GM19240 (cell line): Measurements from ENCODE around the gene MCM9.

Experiments
- DNase-seq: peaks from one replicate; pipeline ENCODE4 v3.0.0; 2011; ENCODE audit warnings: low spot score; ENCODE audit not compliant: insufficient read length

The MCM9 gene

DNA sequence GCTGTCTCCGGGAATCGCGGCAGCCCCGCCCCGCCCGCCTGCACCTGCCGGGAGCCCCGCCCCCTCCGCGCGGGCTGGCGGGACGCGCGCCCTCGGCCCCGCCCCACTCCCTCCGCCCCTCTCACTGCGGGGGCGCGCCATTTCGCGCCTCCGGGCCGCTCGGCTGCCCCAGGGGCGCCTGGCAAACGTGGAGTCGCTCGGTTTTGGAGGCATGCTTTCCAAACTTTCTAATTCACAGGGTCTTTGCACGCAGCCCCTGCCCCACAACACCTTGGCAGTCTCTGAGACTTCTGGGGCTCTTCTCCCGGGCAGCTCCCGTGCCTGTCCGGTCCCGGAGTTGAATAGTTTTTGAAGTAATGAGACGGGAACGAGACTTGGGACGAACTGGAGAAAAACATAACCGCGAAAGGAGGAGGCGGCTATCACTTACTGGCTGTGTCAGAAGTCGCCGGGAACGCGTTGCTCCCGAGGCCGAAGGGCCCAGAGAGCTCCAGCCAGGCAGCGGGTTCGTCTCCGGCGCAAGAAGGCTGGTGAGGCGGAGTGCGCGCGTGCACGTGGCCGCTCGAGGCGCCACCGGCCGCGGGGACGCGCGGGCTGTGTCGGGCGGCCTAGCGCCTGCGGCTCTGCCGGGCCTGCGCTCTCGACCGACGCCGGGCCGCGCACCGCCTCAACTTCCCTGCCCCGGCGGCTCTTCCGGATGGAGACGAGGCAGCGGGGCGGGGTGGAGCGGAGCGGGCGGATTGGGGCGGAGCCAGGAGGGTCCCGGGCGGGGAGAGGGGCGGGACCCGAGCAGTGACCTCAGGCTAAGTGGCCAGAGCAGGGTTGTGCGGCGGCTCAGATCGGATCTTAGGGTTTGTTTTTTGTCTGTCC, at the start of gene MCM9:
Gene MCM9 (minus strand): TSS at position 699 of the 870 bp plus-strand sequence. CDS start 3,436 bp downstream, outside the sequence.
- peak; percentile 88 for DNase-seq

DNA sequence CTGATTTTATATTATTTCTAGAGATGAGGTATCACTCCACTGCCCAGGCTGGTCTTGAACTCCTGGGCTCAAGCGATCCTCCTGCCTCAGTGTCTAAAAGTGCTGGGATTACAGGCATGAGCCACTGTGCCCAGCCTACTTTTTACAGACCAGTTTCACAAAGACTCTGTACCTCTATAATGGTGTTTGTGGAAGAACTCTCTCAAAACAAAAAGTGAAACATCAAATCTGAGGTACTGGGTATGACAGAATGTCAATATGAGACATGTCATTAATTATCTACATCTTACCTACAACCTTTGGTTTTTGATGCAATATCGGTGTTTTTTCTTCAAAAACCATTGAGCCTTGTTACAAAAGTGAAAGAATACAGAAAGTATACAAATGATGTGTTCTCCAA, 49.4 kb upstream of the MCM9 start:
- no peak for DNase-seq

DNA sequence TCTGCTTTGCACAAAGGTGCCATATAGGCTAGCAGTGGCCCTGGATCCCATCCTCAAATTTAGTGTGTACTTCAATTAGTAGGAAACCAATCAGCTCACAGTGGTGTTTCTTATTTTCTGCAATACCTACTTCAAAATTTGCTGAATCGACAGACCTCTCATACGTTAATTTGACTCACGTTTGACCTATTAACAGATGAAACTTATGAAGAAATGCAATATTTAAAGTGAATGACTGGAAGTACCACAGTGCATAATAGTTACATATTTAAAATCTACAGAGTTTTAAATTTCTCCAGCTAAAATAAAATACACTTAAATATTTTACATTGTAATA, 47.6 kb upstream of the MCM9 start:
- DNase-seq, result no peak

DNA sequence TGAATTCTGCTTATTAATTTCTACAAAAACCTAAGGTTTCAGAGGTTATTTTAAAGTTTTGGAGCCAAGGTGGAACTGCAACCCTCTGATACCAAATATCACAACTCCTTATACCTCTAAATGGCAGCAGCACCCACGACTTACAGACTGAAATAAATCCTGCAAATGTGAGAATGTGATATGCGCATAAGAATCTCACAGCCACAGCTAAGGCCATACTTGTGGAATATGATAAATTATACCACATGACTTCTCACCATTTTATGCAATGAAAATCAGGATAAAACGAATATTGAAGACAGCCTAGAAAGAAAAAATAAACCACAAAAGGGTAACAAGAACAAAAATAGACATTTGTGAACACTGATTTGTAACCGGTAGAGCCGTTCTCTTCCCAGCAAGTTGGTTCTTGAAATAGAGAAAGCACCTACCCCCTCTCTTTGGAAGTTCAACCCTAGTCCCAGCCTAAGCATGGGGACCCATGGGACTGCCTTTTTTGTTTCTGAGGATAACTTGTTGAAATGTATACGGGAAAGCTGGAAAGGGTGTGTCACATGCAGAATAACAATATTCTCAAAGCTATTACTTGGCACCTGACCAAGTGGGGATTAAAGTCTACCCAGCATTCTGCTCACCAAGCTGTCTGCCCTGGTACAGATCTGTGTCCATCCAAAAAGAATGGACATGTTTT, 47.1 kb upstream of the MCM9 start:
- DNase-seq, result no peak

DNA sequence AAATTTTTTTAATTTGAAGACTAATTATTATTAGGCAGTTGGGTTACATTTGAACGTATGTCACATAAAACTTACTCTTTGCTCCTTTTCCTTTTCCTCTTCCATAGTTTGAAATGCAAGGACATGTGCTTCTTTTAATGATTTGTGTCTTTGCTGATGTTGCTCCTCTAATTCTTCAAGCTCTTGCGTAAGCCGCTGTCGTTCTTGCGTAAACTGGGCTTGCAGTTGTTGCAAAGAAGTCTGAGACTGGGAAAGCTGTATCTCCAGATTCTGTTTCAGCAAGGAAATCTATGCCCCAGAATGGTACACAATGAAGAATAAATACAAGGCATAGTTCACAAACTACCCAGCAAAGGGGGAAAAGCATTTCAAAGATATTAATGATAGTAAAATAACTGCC, 45.1 kb upstream of the MCM9 start:
- no peak for DNase-seq

DNA sequence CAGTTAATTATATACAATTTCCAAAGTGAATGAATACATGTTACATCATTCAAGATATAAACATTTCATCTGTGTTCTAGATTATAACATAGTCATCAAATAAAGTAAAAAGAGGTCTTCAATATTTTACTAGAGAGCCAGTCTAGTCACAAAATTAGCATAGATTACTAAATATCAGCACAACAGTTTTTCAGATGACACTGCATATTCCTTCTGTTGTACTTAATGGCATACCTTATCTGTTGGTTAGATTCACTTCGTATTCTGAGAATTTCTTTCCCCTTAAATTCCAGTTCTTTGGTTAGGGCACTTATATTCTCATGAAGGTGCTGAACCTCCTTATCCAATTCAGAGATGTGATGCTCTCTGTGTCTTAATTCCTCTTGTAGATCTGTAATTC, 39.8 kb upstream of the MCM9 start:
- no peak for DNase-seq

DNA sequence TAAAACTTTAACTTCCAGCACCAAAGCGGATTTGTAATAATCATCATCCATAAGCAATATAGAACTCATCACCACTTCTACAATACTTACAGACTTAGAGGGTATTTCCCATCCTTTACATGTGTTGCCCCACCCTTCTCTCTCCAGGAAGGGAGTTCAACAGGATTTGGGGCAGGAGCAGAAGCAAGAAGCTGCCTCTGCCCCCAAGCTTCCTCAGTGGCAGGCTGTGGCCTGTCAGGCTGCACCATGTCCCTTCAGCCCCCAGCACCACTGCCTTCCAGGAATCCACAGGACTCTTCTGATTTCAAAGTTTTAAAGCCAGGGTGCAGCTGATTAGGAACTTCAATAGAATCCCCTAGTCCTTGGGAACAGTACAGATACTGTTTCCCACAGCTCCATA, 36.7 kb upstream of the MCM9 start:
- no peak for DNase-seq

DNA sequence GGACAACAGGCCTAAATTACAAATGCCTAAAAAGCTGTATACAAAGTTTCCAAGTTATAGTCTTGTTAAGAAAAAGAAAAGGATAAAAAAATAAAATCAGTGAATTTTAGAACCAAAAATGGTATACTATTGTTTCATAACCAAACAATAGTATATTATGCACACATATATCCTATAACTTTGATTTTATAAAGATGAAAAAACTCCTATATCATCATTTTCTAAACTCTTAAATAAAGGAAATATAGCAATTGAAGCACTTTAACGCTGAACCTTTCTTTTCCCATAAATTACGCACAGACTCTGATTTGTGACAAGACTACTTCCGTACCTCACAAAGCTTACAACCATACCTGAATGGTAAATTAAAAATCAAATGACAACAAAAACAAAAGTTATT, 35.9 kb upstream of the MCM9 start:
- no peak for DNase-seq

DNA sequence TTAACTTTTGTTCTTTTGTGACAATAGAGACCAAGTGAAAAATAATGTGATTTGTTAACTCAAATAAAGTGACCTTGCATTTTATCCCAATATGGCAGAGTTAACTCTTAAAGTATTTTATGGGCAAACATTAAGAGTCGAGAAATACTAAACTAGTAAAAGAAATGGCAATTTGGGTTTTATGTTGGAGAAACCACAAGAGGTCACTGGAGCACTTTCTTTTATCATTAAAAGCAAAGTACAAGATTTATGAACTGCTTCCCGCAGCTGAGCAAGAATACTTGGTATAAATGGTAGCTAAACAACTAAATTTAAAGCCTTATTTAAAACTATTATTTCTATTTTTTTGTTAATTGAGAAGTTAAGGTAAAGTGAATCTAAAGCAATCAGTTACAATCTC, 33.5 kb upstream of the MCM9 start:
- DNase-seq, result no peak

DNA sequence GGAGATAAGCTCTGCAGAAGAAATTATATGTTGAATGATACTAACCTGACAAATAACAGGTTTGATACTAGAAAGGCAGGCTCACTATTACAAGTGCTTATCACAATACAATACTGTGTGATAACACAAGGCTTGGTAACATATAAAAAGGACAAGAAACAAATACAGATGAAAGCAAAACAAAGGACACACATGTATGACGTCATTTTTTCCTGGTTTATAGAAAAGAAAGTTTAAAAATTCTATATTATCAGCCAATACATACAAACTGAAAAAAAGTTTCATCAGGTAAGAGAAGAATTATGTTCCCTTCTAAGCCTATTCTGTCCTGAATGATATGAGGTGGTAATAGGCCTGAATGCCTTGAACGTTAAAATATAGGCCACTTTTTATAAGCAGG, 32.3 kb upstream of the MCM9 start:
- DNase-seq, result no peak

DNA sequence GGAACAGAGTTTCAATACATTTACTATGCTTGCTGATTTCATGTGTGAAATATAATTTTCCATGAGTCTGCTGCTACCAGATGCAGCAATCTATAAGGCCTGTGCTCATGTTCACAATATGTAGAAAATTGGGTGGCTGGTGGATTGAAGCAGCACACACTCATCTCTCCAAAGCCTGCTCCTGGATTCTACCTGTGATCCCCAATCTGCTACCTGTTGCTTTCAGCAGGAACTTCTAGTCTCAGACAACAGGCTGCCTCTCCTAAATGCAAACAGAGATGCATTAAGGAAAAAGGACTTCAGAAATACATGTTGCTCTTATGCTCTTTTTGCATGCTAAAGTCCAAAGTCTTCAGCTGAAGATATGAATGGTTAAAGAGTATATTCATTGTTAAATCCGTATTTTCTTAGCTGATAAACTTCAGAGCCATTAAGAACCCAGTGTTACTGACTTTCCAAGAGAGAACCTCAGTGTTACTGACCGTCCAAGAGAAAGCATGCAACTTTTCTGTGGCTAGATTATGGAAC, 30.9 kb upstream of the MCM9 start:
- DNase-seq, result no peak

DNA sequence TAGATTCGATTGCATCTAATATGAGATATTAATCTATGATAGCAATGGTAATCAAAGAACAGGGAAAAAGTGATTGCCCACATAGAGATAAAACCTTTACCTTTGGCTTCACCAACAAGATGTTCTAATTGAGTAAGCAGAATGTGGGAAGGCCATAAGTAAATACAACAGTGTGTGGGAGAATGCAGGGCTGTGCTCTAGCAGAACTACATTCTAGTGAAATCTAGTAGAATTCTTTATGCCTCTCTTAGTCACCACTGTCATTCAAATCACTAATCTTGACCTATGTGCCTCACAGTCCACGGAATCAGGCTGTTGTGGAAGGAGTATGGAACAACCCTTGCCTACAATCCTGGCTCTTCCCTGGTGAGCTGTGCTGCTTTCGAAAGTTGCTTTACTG, 30.4 kb upstream of the MCM9 start:
- no peak for DNase-seq

DNA sequence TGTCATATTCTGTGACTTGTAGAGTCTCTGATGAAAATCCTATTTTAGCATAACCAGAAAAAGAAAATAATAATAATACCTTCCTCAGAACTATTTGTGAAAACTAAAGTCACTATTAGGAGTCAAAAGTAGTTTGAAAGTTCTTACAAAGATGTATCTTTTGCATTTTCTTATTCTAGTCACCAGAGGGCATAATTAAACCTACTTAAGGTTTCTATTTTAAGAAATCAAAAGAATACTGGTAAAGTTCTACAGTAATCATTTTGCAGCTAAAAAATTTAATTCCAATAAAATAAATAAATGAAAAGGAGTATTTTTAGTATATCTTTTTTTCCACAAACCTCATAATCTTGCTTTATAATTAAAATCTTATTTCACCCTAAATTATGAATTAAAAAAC, 28.0 kb upstream of the MCM9 start:
- no peak for DNase-seq

DNA sequence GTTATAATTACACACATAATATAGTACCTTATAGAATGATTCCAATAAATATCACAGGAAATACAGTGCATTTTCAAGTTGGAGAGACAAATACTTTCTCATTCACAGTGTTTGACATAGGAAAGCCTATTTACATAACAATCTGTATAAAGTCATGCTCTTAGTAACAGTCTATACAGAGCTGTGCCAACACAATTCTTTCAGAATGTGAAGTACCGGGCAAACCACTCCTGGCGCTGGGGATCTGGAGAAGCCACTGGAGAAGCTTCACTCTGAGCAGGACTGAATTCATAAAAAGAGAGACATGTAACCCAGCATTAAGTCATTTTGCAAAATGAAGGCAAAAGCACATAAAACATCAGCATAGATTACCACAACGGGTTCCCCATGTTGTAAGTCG, 24.9 kb upstream of the MCM9 start:
- DNase-seq, result no peak

DNA sequence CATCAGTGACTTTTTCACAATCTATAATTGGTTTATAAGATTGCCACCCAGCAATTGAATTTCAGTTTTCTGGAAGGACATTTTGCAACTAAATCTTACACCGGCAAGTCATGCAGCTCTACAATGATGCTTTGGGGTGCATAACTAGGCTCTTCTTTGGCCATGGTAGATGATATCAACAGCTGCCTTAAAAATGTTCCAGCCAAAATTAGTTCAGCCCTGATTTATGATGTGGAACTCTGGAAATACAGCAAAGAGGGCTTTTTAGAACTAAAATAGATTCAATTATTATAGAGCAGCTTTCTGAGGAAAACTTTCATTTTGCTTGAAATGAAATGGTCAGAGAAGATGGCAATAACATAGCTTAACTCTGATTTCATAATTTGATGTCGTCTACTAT, 18.4 kb upstream of the MCM9 start:
- no peak for DNase-seq

DNA sequence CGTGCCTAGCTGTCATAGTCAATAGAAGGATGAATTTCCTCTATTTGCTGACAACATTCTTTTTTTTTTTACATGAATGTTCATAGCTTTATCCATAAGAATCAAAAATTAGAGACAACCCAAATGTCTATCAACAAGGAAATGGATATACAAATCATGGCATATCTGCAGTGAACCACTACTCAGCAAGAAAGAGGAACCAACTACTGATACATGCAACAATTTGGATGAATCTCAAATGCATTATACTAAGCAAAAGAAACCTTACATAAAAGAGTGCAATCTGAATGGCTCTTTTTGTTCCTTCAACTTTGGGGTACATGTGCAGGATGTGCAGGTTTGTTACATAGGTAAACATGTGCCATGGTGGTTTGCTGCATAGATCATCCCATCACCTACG, 17.7 kb upstream of the MCM9 start:
- no peak for DNase-seq

DNA sequence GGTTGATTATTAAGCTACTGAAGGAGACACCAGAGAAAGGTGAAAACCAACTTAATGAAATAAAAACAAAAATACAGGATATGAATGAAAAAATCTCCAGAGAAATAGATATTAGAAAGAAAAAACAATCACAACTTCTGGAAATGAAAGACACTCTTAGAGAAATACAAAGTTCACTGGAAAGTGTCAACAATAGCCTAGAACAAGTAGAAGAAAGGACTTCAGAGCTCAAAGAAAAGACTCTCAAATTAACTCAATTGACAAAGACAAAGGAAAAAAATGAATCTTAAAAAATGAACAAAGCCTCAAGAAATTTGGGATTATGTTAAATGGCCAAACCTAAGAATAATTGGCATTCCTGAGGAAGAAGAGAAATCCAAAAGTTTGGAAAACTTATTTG, 10.3 kb upstream of the MCM9 start:
- DNase-seq, result no peak

DNA sequence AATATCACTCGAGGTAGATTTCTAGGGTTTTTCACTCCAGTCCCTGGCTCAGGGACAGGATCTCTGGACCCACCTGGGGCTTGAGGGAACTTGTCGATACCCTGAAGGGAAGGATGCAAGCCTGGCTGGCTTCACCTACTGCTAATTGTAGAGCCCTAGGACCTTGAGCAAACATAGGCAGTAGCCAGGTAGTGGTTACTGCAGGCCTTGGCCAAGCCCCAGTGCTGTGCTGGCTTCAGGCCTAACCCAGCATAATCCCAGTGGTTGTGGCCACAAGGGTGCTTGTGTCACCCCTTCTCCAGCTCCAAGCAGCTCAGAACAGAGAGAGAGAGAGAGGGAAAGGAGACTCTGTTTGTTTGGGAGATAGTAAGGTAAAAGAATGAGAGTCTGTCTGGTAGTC, 5.8 kb upstream of the MCM9 start:
- DNase-seq, result no peak

DNA sequence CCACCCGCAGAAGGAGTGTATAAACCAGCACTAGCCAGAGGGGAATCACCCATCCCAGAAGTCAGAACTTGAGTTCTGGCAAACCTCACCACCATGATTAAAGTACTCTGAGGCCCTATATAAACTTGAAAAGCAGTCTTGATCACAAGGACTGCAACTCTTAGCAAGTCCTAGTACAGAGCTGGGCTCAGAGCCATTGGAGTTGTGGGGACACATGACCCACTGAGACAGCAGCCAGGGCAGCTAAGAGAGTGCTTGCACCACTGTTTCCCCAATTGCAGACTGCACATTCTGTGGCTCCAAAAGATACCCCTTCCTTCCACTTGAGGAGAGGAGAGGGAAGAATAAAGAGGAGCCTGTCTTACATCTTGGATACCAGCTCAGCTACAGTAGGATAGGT, 4.7 kb upstream of the MCM9 start:
- no peak for DNase-seq

DNA sequence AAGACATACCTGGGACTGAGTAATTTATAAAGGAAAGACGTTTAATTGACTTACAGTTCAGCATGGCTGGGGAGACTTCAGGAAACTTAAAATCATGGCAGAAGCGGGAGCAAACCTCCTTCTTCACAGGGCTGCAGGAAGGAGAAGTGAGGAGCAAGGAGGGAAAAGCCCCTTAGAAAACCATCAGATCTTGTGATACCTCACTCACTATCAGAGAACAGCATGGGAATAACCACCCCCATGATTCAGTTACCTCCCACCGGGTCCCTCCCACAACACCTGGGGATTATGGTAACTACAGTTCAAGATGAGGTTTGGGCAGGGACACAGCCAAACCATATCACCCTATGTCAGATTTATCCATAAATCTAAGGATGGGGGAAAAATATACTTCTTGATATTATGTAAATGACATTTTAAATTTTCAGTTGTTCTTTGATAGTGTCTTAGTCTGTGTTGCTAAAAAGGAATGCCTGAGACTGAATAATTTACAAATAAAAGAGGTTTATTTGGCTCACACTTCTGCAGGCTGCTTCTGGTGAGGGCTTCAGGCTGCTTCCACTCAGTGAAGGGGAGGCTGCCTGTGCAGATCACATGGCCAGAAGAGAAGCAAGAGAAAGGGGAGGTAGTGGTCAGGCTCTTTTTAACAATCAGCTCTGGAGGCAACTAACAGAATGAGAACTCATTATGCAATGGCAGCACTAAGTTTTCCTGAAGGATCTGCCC, 1.2 kb upstream of the MCM9 start:
- DNase-seq, result no peak

DNA sequence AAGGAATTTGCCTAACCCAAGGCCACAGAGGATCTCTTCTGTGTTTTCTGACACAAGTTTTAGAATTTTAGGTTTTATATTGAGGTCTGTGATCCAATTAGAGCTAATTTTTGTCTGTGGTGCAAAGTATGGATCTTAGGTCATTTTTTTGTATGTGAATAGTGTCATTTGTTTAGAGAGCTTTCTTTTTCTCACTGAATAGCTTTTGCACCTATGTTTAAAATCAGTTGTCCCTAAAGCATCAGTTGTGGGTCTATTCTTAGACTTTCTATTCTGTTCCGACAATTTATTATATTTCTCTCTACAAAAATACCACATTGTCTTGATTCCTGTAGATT, 341 bp upstream of the MCM9 start:
- no peak for DNase-seq

DNA sequence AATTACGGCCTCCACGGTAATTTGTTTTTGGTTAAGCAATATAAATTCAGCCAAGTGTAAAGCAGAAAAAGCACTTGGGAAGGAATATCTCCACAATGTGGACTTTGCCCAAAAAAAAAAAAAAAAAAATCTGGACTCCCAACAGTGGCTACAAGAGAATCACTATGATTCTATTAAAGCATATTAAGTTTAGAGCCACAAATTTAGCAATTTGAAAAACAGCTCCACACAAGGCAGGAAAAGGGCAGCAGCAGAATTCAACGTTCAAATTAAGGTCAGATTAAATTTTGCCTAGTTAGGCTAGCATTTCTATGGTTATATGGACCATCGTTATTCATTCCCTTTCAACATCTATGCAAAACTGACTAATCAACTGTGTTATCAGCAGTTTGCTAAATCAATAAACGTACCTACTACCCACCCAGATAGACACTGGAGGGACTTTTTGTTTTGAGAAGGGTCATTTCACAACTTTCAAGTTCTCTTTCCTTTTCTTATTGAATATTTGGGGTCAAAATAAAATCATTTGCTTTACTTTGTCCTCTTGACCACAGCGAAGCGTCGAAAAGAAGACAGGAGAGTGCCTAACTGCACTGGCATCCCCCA, 1.0 kb downstream of the MCM9 start:
- DNase-seq, result no peak
